ENCODE data around the gene RBM23. TPM values are rescaled to one million over a fixed set of nuclear protein-coding genes. Genes with fewer than 3 reads are reported as not detected.

The RBM23 gene
- total RNA-seq, 1 experiment from 2014 or later: 57.6 TPM

- H3K27ac Mint-ChIP-seq (ENCODE audit: low read depth, unreplicated experiment): no peak overlapping the region
- H3K9me3 Mint-ChIP-seq (ENCODE audit: unreplicated experiment): no peaks in the 10 kb centered on the region
- no peaks in the 10 kb centered on the region for H3K27me3 Mint-ChIP-seq (ENCODE audit: insufficient read depth, unreplicated experiment)
- CTCF ChIA-PET: interaction anchor here (0.6 to 8.7 kb wide), 6 partner anchors 23 to 211 kb away, joined by 3 to 111 read pairs (median 4); no protein-coding TSS in a partner anchor
- H3K4me1 Mint-ChIP-seq (ENCODE audit: insufficient read depth, unreplicated experiment): peaks cover 18% of the 10 kb centered on the region
- no TSS peak for BruUV-seq (replicated peaks)
- peaks cover 53% of the 10 kb centered on the region for H3K36me3 Mint-ChIP-seq (ENCODE audit: insufficient read depth, unreplicated experiment)
- no peak for TF ChIP-seq CTCF (IDR thresholded peaks at IDR 0.05; ENCODE audit: unreplicated experiment)
- no peak overlapping the region for H3K4me3 Mint-ChIP-seq (ENCODE audit: unreplicated experiment)
- POLR2A ChIA-PET: interaction anchor here (1.3 kb wide), 1 partner anchor 37 kb away, joined by 3 read pairs; no protein-coding TSS in a partner anchor
- DNase-seq (ENCODE audit: unreplicated experiment): no peak
- intact Hi-C loops (cut with micrococcal nuclease): no loop called here
Measured at GRCh38 chr14:22875748-22876319, 43.1 kb downstream of the RBM23 start.

GRCh38 chr14:22875003-22875747, 43.8 kb downstream of the RBM23 start:
- Mint-ChIP-seq H3K27ac (ENCODE audit: low read depth, unreplicated experiment) (no peak overlapping the region), H3K4me1 (ENCODE audit: insufficient read depth, unreplicated experiment) (peaks cover 20% of the 10 kb centered on the region), H3K36me3 (ENCODE audit: insufficient read depth, unreplicated experiment) (peaks cover 53% of the 10 kb centered on the region), H3K27me3 (ENCODE audit: insufficient read depth, unreplicated experiment) (no peaks in the 10 kb centered on the region), H3K4me3 (ENCODE audit: unreplicated experiment) (no peak overlapping the region), H3K9me3 (ENCODE audit: unreplicated experiment) (no peaks in the 10 kb centered on the region)
- no TSS peak for BruUV-seq (replicated peaks)
- no peak for DNase-seq (ENCODE audit: unreplicated experiment)
- TF ChIP-seq CTCF (IDR thresholded peaks at IDR 0.05; ENCODE audit: unreplicated experiment): no peak
- intact Hi-C loops (cut with micrococcal nuclease): no loop called here
- POLR2A ChIA-PET: interaction anchor here (1.0 kb wide), 1 partner anchor 23 kb away, joined by 3 read pairs; no protein-coding TSS in a partner anchor
- CTCF ChIA-PET: interaction anchor here (1.4 to 8.7 kb wide), 3 partner anchors 8 to 111 kb away, joined by 4 to 111 read pairs (median 54); partner anchors contain the start of gene REM2

DNA sequence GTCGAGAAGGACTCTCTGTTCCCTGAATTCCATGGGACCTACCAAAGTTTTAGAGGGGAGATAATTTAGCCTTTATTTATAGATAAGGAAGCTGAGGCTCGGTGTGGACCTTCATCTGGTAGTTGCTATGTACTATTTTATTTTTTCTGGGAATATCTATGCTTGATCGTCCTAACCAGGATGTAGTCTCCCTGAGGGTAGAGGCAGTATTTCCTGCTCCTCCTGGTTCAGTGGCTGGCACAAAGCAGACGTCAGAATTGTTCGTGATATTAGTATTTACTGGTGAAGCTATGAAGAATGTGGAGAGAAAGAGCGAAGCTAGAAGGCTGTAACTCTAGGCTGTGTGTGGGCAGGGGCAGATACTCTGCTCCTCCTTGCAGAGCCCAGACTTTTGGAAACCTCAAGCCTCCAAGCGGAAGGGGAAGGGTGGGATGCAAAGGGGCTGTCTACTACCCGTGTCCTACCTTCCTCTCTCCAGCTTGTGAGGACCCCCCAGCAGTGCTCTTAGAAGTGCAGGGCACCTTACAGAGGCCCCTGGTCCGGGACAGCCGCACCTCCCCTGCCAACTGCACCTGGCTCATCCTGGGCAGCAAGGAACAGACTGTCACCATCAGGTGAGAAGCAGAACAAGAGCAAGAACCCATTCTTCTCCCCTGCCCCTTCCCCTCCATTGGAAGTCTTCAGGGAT, 46.0 kb downstream of the RBM23 start:
- no peak for DNase-seq (ENCODE audit: unreplicated experiment)
- TF ChIP-seq CTCF (IDR thresholded peaks at IDR 0.05; ENCODE audit: unreplicated experiment): no peak
- no peaks in the 10 kb centered on the region for H3K9me3 Mint-ChIP-seq (ENCODE audit: unreplicated experiment)
- BruUV-seq (replicated peaks): no TSS peak
- H3K36me3 Mint-ChIP-seq (ENCODE audit: insufficient read depth, unreplicated experiment): peaks cover 40% of the 10 kb centered on the region
- H3K27me3 Mint-ChIP-seq (ENCODE audit: insufficient read depth, unreplicated experiment): no peaks in the 10 kb centered on the region
- ChIA-PET POLR2A (interaction anchor here (0.6 to 5.2 kb wide), 20 partner anchors 13 to 222 kb away, joined by 3 to 116 read pairs (median 5); partner anchors contain the start of genes ACIN1, AJUBA, C14orf119 and HAUS4), CTCF (interaction anchor here (0.6 to 13.4 kb wide), 33 partner anchors 10 to 668 kb away, joined by 3 to 154 read pairs (median 4); partner anchors contain the start of genes PRMT5, RBM23 and REM2)
- H3K4me3 Mint-ChIP-seq (ENCODE audit: unreplicated experiment): peak overlapping the region; percentile 79
- H3K4me1 Mint-ChIP-seq (ENCODE audit: insufficient read depth, unreplicated experiment): peaks cover 20% of the 10 kb centered on the region
- H3K27ac Mint-ChIP-seq (ENCODE audit: low read depth, unreplicated experiment): peak overlapping the region; percentile 91
- intact Hi-C loops (cut with micrococcal nuclease): loop anchor here (1.0 to 5.0 kb wide), 5 partner anchors 14 to 110 kb away; partner anchors contain the start of genes AJUBA, MMP14 and PRMT5

All from MCF 10A (cell line).